ENCODE measurements around the gene NME7. TPM values are rescaled to one million over a fixed set of nuclear protein-coding genes. Genes with fewer than 3 reads are reported as not detected.
A peak's percentile ranks its signal among the peaks of the same experiment; 100 is the strongest.
"Not testable (repeated sequence)": the region's sequence is repeated elsewhere in the genome, so short reads cannot be mapped to it uniquely, and the experiment has no call there.

The NME7 gene
- total RNA-seq, 1 experiment from 2014 or later: 83.7 TPM

DNA sequence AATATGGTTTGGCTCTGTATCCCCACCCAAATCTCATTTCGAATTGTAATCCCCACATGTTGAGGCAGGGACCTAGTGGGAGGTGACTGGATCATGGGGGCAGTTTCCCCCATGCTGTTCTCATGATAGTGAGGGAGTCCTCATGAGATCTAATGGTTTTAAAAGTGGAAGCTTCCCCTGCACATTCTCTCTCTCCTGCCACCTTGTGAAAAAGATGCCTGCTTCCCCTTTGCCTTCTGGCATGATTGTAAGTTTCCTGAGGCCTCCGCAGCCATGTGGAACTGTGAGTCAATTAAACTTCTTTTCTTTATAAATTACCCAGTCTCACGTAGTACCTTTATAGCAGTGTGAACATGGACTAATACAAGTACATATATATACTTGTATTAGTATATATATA is 25.5 kb downstream of the NME7 start:
- DNase-seq (ENCODE audit: low spot score): not testable (repeated sequence)

DNA sequence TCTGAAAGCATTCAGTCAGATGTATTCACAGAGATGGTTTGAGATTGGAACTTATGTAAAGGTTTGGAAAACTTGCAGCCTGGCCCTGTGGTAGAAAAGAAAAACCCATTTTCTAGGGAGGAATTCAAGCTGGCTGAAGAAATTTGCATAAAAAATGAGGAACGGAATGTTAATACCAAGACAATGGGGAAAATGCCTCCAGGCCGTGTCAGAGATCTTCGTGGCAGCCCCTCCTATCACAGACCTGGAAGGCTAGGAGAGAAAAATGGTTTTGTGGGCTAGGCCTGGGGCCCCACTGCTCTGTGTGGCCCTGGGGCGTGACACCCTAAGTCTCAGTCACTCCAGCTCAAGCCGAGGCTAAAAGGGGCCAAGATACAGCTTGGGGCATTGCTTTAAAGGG is 26.7 kb downstream of the NME7 start:
- DNase-seq (ENCODE audit: low spot score): no peak

DNA sequence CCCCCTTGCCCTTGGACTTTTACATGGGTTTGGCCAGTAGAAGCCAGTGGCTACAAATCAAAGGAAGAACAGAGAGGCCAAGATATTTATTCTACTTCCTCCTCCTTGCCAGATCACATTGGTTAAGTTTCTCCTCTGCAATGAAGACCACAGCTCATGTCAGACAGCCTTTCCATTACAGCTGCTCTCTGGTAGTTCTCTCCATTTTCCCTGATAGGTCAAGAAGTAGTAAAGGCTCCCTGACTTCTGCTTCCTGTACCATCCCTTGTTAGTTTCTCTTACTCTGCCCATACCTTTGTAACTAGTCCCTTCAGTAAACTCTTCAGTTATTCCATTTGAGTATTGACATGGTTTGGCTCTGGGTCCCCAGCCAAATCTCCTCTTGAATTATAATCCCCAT is 27.8 kb downstream of the NME7 start:
- no peak for DNase-seq (ENCODE audit: low spot score)

DNA sequence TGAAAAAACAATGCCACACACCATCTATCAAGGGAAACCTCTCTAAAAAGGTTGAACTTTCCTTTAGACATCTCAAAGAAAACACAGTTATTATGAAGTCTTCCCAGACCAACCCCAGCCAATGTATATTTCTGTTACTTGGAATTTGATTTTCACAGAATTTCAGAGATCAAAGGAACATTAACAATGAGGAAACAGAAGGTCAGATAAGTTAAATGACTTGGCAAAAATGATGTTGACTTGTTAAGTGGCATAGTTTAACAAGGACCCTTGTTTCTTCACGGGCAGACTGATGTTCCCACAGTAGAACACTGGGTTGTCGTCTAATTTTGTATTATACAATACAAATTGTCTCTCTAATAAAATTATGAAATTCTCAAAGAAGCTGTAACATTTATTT is 29.0 kb downstream of the NME7 start:
- no peak for DNase-seq (ENCODE audit: low spot score)

DNA sequence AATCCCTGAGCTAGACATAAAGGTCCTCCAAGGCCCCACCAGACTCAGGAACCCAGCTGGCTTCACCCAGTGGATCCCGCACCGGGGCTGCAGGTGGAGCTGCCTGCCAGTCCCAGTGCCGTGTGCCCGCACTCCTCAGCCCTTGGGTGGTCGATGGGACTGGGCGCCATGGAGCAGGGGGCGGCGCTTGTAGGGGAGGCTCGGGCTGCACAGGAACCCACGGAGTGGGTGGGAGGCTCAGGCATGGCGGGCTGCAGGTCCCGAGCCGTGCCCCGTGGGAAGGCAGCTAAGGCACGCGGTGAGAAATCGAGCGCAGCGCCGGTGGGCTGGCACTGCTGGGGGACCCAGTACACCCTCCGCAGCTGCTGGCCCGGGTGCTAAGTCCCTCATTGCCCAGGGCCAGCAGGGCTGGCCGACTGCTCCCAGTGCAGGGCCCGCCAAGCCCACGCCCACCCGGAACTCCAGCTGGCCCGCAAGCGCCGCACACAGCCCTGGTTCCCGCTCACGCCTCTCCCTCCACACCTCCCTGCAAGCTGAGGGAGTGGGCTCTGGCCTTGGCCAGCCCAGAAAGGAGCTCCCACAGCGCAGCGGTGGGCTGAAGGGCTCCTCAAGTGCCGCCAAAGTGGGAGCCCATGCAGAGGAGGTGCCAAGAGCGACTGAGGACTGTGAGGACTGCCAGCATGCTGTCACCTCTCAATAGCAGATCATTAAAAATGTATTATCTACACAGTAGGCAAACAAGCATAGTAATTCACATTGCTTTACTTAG is 30.5 kb downstream of the NME7 start:
- DNase-seq (ENCODE audit: low spot score): not testable (repeated sequence)

DNA sequence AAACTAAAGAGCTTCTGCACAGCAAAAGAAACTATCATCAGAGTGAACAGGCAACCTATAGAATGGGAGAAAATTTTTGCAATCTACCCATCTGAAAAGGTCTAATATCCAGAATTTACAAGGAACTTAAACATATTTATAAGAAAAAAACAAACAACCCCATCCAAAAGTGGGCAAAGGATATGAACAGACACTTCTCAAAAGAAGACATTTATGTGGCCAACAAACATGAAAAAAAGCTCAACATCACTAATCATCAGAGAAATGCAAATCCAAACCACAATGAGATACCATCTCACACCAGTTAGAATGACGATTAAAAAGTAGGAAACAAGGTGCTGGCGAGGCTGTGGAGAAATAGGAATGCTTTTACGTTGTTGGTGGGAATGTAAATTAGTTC is 32.9 kb downstream of the NME7 start:
- not testable (repeated sequence) for DNase-seq (ENCODE audit: low spot score)

DNA sequence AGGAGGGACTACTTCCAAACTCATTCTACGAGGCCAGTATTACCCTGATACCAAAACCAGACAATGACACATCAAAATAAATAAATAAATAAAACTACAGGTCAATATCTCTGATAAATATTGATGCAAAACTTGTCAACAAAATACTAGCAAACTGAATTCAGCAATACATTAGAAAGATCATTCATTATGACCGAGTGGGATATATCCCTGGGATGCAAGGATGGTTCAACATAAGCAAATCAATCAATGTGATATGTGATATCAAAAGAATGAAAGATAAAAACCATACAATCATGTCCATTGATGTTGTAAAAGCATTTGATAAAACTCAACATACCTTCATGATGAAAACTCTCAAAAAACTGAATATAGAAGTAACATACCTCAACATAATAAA is 36.7 kb downstream of the NME7 start:
- no peak for DNase-seq (ENCODE audit: low spot score)

DNA sequence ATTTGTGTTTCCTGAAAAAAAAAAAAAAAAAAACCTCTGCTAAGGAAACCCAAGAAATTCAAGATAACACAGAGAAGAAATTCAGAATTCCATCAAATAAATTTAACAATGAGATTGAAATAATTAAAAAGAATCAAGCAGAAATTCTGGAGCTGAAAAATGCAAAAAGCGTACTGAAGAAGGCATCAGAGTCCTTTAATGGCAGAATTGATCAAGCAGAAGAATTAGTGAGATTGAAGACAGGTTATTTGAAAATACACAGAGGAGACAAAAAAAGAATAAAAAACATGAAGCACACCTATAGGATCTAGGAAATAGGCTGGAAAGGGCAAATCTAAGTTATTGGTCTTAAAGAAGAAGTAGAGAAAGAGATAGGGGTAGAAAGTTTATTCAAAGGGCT is 38.2 kb downstream of the NME7 start:
- no peak for DNase-seq (ENCODE audit: low spot score)

DNA sequence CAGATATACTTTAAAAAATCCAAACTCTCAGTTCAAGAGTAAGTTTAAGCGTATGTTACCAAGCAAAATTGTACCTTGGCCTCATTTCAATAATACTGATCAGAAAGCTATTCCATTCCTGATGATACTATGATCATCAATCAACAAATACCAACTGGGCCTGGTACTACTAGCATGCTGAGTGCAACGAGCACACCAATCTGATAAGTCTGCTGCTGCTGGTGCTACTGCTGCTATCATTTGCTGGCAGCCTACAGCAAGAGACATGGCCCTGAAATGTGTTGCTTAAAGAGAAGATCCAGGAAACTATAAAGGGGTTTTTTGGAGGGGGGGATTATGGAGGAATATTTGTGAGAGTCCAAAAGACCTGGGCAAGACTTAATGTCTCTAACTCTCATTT is 39.7 kb downstream of the NME7 start:
- DNase-seq (ENCODE audit: low spot score): no peak

DNA sequence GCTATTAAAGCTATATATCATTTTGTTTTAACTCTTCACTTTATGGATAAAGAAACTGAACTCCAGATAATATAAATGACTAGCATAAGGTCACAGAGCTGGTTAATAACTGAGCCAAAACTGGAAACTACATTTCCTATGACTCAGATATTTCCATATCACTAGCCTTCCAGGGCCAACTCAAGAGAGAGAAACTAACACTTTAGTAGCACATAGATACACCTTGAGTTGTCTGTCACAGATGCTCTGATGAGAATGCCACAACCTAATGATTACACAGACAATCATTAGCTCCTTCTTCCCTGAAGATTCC is 40.7 kb downstream of the NME7 start:
- peak; percentile 46 for DNase-seq (ENCODE audit: low spot score)

DNA sequence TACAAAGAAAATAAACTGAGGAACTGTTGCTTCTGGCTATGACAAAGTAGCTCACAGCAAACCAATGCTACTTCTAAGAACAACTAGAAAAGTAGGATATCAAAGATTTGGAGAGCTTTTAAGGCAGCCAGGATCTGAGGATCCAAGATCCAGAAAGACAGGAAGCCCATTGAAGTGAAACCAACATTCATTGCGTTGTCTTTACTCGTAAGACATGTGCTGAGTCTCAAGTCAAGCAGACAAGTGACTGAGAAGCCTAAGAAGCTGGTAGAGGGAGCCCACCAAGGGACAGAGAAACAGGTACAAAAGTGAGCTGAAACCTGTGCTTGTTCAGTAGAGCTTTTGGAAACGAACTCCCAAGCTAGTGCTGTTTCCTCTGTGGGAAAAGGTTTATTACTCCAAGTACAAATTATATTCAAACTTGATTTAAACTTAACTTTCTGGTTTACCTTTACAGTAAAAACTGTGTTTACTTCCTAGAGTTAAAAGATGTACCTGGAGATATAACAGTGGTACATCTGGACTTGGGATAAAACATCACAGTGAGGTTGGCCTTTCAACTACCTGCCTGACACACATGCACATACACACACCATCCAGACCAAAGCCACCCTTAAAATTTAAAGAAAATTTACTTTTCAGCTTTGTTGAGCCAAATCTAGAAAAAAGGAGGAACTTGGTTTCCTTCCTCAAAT is 41.2 kb downstream of the NME7 start:
- no peak for DNase-seq (ENCODE audit: low spot score)

DNA sequence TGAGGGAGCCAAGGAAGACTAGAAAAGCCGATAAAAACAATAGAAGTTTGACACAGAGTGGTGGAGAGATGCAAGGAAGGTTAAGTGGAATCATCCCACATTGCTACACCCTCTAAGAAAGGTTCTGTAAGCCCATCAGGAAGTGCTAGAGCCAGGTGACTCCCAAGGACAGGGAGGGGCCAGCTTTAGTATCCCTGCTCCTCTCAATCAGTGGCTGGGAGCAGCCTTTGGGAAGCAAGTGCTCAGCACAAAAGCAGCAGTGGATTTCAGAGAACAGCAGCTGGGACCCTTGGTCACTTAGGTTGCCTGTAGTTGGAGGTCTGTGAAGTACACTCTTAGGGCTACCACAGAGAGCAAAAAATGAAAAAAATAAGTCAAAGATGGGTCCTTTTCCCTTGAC is 42.5 kb downstream of the NME7 start:
- no peak for DNase-seq (ENCODE audit: low spot score)

DNA sequence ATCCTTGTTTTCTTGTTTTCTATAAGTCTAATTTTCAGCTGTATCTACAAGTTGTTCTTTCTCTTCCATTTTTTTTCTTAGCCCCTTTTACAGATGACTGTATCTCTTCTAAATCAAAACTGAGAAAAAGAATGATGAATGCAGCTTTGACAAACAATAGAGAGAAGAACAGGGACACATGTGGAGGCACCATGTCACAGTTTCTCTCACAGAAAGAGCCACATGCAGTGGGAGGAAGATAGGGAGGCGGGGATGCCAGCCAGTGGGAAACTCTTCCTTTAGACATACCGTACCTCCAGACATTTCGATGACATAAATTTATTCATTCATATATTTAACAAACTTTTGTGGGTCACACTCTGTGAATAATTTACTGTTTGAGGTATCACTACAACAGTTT is 45.5 kb downstream of the NME7 start:
- no peak for DNase-seq (ENCODE audit: low spot score)

DNA sequence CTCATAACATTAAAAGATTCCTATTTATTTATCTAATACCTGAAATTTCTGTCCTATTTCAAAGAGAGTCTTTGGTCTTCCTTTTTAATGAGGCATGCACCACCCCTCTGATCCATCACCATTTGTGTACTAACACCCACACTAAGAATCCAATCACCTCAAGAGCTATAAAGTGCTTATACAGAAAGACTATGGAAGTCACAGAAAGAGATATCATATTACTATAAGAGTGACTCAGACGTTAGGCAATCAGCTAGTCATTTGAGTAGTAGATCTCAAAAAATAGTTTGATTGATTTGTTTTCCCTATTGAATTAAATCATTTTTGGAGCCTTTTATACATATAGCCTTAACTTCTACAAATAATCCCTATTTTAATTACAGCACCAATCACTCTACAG is 46.1 kb downstream of the NME7 start:
- DNase-seq (ENCODE audit: low spot score): no peak

DNA sequence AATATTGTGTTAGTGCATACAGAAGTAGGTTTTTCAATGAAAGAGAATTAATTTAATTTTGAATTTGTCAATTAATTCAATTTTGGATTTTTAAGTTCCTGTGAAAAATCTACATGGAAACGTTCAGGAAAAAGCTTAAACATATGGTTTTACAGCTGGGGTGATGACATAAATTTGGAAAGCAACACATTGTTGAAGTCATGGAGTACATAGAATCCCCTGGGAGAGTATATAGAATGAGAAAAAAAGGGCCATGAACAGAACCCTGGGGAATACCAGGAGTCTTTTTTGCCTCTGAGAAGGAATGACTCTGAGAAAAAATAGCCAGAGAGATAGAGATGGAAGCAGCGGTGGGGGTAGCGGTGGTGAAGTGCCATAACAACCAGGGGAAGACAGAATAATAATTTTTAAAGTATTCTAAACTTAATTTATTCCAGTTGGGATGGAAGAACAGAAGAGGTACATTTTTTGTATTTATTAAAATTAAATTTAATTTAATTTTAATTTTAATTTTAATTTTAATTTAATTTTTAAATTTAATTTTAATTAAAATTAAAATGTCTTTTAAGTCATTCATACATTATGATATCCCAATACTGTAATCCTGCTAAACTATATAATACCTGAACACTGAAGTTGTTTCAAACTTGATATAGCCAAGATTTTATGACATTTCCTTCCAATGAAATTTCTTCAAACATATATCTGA is 48.9 kb downstream of the NME7 start:
- no peak for DNase-seq (ENCODE audit: low spot score)

DNA sequence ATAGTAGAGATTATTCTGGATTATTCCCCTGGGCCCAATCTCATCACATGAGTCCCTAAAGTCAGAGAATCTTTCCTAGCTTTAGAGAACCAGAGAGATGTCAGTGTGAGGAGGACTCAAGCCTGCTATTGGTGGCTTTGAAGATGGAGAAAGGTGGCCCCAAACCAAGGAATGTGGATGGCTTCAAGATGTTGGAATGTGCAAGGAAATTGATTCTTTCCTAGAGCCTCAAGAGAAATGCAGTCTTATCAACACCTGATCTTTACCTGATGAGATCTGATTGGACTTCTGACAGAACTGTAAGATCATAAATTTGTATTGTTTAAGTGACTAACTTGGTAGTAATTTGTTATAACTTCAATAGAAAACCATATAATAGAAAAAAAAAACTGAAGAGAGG is 51.0 kb downstream of the NME7 start:
- DNase-seq (ENCODE audit: low spot score): no peak

DNA sequence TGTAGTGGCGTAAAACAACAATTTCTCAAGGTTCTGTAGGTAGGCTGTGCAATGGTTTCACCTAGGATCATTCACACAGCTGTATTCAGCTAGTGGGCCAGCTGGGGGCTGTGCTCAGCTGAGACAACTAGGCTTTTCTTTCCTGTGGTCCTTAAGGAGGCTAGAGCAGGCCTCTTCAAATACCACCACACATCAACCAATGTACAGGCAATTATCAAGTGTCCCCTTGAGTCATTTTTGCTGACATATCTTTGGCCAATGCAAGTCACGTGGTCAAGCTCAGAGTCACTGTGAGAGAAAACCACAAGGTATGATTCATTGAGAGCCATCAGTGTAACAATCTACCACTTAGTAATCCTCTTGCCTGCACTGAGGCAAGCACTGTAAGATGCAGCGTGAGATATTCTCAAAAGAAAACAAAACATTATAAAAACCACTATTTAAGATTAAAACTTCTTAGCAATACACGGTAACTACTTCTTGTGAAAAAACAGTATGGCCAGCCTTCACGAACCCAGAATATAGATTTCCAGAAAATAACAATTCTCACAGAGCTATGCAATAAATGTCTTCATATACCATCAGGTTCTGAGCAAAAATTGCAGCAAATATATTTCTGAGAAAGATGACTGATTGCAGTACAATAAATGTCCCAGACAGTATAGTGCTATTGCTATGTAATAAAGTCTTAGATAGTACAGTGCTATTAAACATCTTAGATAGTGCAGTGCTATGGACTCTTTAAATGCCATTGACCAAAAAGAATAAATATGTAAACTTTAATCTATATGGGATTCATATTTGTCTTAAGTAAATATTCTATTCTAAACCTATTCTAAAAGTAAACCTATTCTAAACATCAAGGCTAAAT is 55.3 kb downstream of the NME7 start:
- DNase-seq (ENCODE audit: low spot score): peak; percentile 99

DNA sequence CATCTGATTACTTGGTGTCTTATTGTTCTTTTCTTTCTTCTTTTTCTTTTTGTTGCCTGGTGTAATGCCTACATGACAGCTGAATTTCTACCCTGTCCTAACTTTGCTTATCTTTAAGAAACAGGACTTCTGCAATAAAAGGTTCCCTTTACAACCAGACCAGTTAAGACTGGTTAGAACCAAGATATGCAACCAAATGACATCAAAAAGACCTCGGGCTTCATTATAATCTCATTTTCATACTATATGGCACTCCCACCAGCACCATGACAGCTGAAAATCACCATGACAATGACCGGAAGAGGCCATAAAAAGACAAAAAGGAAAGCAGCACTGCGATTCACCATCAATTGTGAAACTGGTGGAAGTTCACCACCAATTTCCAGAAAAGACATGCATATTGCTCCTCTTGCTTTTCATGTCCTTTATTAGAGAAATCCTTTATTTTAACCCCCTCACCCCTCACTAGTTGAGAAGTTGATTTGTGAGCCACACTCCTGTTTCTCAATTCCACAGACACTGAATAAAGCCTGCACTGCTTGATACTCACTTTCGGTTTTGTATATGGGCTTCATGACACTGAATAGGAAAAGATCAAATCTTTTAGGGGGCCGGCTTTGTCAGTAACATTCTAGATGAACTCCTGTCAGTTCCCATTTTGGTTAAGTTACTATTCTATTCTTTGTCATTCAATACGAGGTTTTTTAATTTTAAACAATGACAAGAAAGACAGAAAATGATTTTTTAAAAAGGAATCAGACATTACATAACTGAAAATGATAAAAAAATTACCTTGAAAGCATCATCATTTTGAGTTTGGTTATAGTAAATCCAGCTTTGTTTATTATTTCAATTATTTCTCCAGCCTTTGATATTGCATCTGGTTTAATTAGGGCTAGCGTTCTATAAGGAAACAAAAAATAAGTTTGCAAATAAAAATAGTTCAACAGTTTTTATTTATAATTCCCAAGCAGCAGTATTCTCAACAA is 58.1 kb downstream of the NME7 start:
- peak; percentile 42 for DNase-seq (ENCODE audit: low spot score)

DNA sequence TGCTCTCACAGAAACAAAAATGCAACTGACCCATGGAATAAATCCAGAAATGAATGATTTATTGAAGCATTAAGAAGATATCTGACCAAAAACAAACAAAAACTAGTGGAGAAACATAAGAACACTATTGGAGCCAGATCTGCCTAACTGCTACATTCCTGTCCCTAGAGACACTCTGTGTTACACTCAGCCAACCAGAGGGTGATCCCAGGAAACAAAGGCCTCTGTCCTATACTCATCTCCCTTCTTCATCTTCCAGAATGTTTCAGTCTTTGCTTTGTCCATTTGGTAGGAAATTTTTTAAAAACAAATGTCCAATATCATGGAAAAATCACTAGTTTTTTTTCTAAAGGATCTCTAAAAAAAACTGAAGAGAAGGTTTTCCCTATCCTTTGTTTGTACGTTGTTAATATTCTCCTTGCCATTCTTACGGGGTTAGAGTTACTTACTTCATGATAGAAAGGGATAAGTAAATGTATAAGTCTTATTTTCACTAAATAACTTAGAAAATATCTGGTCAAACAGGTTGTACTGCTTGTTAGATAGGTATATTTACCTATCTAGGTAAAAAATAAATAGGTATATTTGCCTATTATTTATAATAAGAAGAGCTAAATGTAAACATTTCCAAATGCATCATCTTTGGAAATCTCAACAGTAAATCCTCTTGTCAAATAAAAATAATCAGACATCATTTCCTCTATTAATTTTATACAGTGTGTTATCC is 59.1 kb downstream of the NME7 start:
- DNase-seq (ENCODE audit: low spot score): no peak

DNA sequence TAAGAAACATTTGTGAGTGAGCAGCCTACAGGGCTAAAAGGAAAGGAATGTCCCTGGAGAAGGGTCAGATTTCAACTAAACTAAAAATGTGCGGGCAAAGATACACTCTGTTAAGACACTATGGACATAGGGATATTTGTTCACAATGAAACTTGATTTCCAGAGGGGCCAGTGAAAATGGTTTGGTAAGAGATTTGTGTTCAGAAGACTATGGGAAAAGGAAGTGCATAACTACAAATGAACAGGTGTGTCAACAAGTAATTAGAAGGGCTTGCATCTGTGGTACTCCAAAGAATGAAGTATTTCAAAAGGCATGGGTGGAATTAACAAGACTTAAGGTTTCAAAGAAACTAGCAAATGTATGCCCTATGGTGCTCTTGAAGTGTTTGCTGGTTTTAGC is 60.4 kb downstream of the NME7 start:
- DNase-seq (ENCODE audit: low spot score): no peak
